ENCODE measurements around the gene EP400.

- TF ChIP-seq POLR2A (IDR thresholded peaks at IDR 0.05; ENCODE audit: low read depth, low read length) (no peak), POLR2AphosphoS5 (IDR thresholded peaks at IDR 0.05; ENCODE audit: low read depth, low read length) (no peak), TAF1 (IDR thresholded peaks at IDR 0.05; ENCODE audit: borderline replicate concordance, low read depth, low read length) (no peak)
Measured at GRCh38 chr12:132061197-132061596, 111.5 kb downstream of the EP400 start.
